IPS DF 4.7 (cell line): Measurements from ENCODE around the gene CCDC102A.
"Not testable (repeated sequence)": the region's sequence is repeated elsewhere in the genome, so short reads cannot be mapped to it uniquely, and the experiment has no call there.

Experiments
- DNase-seq: peaks from one replicate; pipeline ENCODE4 v3.0.0-alpha.2; 2013; ENCODE audit warnings: low spot score; ENCODE audit errors: extremely low read depth

CCDC102A gene

DNA sequence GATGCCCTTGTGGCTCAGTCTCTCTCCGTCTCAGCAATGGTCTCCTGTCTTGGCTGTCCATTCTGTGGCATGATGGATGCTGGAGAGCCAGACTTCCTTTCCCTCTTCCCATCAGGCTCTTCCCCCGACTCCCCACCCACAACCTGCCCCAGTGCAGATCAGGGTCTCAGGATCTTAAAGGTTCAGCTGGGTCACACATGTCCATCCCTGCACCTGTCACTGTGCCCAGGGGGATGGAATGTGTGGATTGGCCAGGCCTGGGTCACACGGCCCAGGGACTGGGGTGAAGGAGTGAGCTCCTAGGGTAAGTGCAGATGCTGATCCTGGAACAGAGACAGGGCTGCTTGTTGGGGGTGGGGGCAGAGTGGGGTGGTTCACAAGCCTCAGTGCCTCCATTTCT lies 29.1 kb upstream of the CCDC102A start:
- no peak for DNase-seq

DNA sequence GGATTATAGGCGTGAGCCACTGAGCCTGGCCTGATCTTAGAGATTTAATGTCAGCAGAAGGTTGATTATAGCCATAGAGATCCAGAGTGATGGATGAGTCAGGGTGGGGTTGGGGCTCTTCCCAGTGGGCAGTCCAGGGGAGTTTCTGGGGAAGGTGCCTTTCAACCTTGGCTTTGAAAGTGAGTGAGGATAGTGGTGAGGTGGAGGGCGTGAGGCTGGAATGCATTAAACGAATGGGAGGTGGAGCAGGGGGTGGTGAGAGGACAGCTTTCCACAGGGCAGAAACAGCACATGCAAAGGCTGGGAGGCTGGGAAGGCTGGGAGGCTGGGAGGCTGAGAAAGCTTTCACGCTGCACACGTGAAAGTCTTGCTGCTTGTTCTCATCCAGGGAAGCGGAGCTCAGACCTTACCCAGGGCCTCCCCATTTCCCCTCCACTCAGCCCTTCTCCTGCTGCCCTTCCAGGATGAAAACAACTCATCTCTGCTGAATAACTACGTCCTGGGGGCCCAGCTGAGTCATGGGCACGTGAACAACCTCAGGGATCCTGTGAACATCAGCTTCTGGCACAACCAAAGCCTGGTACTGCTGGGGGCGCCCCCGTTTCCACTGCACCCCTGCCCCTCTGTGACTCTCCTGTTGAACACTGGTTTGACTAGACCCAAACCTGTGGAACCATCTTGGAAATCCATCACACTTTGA lies 28.4 kb upstream of the CCDC102A start:
- no peak for DNase-seq

DNA sequence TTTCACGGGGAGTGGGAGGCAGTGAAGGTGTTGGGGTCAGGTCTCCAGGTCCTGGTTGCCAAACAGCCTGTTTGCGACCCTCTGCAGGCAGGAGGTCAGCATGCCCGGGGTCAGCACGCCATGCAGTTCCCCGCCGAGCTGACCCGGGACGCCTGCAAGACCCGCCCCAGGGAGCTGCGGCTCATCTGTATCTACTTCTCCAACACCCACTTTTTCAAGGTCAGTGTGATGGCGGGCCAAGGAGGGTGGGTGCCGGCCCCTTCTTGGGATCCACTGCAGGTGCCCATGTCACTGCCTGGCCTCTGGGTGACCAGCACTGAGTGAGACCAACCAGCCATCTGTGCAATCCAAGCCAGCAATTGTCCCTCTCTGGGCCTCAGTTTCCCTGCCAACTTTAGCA lies 27.4 kb upstream of the CCDC102A start:
- DNase-seq = no peak

DNA sequence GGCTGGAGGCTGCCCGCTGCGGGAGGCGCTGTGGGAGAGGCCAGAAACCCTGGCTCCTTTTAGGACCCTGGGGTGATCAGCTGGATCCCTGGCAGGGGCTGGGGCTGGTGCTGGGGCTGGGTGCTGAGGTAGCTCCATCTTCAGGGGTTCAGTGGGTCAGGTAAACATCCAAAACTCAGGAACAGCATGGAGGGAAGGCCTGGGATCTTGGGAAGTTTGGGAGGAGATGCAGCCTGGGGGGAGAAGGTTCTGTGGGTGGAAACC lies 27.0 kb upstream of the CCDC102A start:
- DNase-seq = no peak

DNA sequence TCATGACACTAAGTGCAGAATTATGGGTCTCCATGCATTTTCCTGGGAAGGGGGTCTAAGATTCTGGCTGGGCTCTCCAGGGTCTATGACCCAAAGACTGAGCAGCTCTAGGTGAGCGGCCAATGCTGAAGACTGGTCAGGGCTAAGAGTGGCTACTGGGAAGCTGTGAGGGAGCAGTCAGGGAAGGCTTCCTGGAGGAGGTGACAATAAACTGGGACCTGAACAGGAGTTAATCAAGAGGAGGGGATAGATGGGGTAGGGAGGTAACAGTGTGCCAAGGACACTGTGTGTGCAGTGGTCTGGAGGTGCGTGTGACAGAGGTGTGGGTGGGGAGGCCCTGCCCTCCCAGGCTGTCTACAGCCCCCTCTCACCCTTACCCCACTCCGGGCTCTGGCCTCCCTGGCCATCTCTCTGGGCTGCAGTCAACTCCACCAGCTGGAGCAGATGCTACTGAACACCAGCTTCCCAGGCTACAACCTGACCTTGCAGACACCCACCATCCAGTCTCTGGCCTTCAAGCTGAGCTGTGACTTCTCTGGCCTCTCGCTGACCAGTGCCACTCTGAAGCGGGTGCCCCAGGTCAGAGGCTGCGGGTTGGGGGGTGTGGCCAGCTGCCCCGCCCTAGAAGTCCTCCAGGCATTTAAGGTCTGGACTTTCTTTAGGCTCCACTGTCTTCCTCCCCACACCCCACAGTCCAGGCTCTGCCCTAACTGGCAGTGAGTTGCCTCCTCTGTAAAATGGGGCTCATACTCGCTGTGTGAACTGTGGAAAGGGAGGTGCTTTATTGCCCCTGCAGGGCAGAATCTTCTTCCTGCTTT lies 26.5 kb upstream of the CCDC102A start:
- DNase-seq = no peak

DNA sequence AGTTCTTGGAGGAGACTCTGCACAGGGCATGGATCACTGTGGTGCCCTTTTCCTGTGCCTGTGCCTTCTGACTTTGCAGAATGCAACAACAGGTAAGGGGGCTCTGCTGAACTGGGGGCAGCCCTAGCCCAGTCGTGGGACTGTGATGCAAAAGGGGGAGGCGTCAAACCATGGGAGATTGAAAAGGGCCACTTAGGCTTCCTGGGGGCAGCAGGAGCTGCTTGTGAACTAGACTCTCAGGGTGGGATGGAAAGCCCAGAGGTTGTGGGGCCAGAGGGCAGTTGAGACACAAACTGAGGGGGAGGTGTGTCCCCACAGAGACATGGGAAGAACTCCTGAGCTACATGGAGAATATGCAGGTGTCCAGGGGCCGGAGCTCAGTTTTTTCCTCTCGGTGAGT lies 25.7 kb upstream of the CCDC102A start:
- no peak for DNase-seq

DNA sequence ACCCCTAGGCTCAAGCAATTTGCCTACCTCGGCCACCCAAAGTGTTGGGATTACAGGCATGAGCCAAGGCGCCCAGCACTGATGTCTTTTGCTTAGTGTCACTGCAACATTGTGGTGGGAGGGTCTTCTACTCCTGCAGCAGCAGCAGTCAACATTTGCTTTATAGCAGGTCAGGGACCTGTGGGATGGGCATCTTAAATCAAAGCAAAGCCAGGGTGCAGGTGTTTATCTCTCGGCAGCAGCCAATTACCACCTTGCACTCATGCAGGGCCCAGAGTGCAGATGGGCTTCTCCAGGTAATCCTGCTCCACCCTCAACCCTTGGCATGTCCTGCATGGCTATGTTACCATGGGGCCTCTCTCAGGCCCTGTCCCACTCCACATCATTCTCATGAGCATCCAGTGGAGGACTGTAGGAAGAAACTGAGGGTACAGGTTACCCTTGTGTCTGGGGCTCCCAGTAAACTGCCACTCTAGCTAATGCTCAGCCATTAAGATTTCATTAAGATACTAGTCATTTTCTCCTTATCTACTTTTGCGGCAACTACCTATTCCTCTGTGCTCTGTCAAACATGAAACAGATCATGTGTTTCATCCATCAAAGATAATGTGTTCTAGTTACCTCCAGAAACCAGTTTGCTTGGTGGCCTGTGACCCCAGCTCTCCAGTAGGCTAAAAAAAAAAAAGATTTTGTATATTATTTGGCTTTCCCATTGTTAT lies 22.9 kb upstream of the CCDC102A start:
- DNase-seq = no peak

DNA sequence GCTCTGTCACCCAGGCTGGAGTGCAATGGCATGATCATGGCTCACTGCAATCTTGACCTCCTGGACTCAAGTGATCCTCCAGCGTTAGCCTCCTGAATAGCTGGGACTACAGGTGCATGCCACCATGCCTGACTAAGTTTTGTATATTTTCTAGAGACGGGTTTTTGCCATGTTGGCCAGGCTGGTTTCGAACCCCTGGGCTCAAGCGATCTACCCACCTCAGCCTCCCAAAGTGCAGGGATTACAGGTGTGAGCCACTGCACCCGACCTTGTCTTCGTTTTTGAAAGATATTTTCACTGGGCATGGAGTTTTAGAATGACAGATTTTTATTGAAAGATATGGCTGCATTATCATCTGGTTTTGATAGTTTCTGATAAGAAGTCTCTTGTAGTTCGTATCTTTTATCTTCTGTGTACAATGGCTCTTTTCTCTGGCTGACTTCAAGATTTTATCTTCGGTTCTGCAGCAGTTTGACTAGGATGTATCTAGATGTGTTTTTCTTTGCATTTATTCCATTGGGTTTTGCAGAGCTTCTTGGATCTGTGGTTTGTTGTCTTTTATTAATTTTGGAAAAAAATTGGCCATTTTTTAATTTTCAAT lies 20.7 kb upstream of the CCDC102A start:
- DNase-seq = no peak

DNA sequence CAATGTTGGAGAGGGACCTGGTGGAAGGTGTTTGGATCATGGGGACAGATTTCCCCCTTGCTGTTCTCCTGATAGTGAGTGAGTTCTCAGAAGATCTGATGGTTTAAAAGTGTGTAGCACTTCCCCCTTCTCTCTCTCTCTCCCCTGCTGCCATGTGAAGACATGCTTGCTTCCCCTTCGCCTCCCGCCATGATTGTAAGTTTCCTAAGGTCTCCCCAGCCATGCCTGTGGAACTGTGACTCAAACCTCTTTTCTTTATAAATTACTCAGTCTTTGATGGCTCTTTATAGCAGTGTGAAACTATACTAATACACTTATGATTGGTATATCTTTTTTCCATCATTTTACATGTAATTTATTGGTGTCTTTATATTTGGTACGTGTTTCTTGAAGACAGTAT lies 19.5 kb upstream of the CCDC102A start:
- no peak for DNase-seq

DNA sequence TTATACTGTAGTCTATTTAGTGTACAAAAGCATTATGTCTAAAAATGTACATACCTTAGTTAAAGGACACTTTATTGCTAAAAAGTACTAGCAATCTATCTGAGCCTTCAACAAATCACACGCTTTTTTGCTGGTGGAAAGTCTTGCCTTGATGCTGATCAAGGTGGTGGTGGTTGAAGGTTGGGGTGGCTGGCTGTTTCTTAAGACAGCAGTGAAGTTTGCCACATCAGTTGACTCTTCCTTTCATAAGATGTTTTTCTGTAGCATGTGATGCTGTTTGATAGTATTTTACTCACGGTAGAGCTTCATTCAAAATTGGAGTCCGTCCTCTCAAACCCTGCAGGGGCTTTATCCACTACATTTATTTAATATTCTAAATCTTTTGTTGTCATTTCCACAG lies 14.7 kb upstream of the CCDC102A start:
- DNase-seq = no peak

DNA sequence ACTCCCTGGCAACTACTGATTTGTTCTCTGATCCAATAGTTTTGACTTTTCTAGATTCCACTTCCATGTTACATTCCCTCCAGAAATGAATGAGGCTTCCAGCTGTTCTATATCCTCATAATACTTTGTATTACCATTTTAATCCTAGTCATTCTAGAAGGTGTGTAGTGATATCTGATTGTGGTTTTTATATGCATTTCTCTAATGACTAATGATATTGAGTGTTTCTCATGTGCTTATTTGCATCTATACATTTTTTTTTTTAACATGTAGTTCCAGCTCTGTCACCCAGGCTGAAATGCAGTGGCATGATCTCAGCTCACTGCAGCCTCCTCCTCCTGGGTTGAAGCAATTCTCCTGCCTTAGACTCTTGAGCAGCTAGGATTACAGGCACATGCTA lies 13.4 kb upstream of the CCDC102A start:
- no peak for DNase-seq

DNA sequence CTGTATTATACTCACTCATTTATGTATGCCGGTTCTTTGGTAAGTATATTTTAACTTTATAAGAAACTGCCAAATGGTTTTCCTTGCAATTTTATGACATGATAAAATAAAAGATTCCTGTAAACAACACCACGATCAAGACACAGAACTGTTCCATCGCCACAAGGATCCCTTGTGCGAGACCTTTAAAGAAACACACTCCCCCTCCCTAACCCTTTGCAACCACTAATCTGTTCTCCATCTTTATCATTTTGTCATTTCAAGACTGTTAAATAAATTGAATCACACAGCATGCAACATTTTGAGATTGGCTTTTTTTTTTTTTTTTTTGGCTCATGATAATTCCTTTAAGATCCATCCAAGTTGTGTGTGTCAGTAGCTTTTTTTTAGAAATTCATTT lies 12.0 kb upstream of the CCDC102A start:
- DNase-seq = no peak

DNA sequence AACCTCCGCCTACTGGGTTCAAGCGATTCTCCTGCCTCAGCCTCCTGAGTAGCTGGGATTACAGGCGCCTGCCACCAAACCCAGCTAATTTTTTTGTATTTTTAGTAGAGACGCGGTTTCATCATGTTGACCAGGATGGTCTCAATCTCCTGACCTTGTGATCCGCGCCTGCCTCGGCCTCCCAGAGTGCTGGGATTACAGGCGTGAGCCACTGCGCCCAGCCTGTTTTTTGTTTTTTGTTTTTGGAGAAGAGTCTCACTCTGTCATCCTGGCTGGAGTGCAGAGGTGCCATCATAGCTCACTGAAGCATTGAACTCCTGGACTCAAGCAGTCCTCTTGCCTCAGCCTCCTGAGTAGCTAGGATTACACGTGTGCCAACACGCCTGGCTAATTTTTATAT lies 11.2 kb upstream of the CCDC102A start:
- DNase-seq = not testable (repeated sequence)

DNA sequence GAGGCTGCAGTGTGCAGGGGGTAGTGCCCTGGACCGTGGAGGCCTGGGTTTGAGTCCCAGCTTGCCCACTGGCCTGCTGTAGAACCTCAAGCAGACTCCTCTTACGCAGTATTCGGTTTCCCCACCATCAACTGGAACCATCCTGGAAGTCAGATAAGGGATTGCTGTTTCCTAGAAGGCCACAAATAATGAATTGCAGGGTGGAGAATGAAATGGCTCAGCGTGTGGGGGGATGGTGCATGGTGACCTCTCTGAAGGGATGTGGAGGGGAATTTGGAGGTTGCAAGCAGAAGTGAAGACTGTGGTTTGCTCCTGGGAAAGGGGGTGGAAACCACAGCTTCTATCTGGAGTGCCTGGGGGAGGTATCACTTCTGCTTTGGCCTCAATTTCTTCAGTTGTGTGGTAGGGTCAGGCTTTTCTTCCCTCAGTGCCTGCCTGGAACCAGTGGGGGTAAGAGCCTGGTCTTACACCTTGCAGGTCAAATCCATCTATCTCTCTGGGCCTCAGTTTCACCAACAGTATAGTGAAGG lies 7.8 kb upstream of the CCDC102A start:
- DNase-seq = no peak

DNA sequence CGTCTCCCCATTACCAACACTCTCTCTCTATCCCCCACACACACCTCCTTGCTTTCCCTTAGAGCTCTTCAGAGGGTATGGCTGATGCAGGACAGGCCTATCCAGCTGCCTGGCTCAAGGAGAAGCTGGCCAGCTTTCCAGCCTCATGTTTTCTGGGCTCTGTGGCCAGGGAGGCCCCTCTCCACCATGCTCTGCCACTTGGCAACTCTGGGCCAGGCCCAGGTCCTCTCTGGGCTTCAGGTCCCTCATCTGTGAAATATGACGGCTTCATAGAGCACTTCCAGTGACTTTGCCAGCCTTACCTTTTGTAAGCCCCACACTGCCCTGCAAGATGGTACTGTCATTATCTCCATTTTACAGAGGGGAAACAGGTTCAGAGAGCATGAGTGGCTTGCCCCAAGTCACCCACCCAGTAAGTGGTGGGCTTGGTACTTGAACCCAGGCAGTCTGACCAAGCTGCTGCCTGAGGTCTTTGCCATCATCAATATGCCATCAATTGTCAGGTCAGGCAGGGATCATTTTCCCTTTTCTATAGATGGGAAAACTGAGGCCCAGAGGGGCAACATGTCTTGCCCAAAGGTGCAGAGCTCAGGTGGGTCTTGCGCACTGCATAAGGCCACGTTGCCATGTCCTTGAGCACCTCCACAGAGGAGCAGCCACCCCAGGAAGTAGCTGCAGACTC lies 5.5 kb upstream of the CCDC102A start:
- no peak for DNase-seq

DNA sequence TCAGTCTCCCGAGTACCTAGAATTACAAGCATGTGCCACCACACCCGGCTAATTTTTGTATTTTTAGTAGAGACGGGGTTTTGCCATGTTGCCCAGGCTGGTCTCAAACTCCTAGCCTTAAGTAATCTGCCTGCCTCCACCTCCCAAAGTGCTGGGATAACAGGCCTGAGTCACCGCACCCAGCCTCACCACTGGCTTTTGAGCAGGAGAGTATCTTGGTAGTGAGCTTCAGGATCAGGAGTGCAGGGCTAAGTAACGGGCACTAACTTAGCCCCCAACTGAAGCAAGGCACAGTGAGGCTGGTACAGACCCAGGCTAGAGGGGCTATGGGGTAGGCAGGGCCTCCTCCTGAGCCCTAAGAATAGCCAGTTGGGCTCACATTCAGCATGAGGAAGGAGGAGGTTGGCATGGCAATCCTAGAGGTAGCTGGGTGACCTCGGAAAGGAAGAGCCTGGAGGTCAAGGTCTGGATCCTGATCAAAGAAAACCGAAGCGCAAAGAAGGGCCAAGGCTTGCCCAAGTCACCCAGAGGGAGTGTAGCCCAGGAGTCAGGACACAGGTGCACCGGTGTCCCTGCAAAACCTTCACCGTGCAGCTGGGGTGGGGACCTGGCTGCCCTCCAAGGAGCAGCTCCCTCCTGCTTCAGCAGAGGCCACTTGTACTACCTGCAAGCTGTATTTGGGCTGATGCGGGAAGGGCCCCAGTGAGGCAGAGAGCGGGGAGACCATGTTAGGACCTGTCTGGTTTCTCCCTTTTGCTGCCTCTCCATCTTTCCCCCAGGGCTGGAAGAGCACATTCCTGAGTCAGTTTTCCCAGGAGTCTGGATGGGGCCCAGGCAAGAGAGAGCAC lies 4.8 kb upstream of the CCDC102A start:
- no peak for DNase-seq

DNA sequence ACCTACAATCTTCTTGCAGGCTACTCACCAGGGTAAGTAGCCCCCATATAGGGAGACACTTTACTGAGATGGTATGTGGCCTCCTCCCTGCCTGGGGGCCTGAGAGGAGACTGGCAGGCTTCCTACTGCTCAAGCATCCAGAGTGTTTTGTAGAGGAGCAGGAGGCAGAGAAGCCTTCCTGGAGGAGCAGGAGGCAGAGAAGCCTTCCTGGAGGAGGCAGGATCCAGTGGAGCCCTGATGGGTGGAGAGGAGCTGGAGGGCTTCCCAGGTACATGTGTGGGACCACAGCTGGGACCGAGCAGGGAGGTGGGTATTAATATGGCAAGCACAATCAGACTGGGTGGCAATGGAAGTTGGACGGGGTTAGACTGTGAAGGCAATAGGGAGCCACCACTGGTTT lies 4.0 kb upstream of the CCDC102A start:
- DNase-seq = no peak

DNA sequence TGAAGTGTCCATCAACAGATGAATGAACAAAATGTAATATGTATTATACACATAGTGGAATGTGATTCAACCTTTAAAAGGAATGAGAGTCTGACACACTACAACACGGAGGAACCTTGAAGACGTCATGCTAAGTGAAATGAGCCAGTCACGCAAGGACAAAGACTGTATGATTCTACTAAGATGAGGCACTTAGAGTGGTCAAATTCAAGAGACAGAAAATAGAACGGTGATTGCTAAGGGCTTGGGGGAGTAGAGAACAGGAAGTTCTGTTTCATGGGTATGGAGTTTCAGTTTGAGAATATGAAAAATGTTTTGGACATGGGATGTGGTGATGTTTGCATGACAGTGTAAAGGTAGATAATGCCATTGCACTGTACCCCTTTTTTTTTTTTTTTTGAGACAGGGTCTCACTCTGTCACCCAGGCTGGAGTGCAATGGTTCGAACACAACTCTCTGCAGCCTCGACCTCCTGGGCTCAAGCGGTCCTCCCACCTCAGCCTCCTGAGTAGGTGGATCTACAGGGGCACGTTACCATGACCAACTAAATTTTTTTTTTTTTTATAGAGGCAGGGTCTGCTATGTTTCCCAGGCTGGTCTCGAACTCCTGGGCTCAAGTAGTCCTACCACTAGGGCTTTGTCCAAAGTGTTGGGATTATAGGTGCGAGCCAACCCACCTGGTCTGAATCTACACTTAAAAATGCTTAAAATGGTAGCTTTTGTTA lies 2.9 kb upstream of the CCDC102A start:
- no peak for DNase-seq

DNA sequence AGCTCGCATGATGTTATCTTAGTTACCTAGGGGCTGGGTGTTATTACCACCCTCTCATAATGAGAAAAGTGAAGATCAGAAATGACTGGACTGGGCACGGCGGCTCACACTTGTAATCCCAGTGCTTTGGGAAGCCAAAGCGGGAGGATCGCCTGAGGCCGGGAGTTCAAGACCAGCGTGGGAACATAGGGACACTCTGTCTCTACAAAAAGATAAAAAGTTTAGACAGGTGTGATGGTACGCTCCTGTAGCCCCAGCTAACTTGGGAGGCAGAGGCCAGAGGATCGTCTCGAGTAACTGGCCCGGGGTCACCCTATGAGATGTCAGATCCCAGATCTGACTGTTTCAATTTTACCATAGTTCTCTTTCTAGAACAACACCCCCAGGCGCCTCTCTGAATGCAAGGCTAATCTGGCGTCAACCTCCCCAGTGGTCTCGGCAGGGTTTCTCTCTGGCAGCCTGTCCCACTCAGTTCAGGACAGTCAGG lies 1.9 kb upstream of the CCDC102A start:
- DNase-seq = no peak
